ENCODE results near the gene ZNF80.
"Not testable (repeated sequence)": the region's sequence is repeated elsewhere in the genome, so short reads cannot be mapped to it uniquely, and the experiment has no call there.

Gene ZNF80
- total RNA-seq: 0 to 0.07 (median 0) reads per million in 18 experiments

DNA sequence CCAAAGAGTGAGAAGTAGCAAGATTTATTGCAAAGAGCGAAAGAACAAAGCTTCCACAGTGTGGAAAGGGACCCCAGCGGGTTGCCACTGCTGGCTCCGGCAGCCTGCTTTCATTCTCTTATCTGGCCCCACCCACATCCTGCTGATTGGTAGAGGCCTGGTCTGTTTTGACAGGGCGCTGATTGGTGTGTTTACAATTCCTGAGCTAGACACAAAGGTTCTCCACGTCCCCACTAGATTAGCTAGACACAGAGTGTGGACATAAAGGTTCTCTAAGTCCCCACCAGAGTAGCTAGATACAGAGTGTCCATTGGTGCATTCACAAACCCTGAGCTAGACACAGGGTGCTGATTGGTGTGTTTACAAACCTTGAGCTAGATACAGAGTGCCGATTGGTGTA lies at the start of gene ZNF80:
Gene ZNF80, minus strand, starts transcription at position 101 of the 400 bp plus-strand sequence. CDS start 504 bp downstream, outside the sequence.
- not testable (repeated sequence) for DNase-seq

DNA sequence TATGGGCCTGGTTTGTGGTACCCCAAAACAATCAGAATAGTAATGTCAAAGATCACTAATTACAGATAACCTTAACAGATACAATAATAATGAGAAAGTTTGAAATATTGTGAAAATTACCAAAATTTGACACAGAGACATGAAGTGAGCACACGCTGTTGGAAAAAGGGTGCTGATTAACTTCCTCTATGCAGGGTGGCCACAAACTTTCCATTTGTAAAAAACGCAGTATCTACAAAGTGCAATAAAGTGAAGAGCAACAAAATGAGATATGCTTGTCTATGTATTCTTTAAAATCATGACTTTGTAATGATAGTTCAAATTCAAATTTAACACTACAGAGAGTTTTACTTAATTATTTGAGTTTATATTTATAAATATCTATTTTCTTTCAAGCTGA lies 48.9 kb upstream of the ZNF80 start:
- DNase-seq: no peak

DNA sequence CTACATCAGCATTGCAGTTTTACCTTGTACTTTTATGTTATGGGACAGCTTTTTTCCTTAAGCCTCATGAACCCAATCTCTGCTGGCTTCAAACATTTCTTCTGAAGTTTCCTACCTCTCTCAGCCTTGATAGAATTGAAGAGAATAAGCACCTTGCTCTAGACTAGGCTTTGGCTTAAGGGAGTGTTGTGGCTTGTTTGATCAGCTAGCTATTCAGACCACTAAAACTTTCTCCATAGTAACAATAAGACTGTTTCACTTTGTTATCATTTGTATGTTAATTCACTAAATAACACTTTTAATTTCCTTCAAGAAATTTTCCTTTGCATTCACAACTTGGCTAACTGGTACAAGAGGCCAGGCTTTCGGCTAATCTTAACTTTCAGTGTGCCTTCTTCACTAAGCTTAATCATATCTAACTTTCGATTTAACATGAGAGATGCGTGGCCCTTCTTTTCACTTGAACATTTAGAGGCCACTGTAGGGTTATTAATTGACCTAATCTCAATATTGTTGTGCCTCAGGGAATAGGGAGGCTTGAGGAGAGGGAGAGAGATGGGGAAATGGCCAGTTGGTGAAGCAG lies 48.4 kb upstream of the ZNF80 start:
- no peak for DNase-seq

DNA sequence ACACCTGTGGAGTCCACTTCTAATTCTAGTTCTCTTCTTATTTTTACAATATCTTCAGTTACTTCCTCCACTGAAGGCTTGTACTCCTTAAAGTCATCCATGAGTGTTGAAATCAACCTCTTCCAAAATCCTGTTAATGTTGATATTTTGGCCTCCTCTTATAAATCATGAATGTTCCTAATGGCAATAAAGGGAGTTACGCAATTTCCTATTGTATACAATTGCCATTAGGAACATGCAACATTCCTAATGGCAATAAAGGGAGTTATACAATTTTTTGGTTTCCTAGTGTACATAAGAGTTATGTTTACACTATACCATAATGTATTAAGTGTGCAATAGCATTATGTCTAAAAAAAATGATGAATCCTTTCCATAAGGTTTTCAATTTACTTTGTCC lies 47.3 kb upstream of the ZNF80 start:
- no peak for DNase-seq

DNA sequence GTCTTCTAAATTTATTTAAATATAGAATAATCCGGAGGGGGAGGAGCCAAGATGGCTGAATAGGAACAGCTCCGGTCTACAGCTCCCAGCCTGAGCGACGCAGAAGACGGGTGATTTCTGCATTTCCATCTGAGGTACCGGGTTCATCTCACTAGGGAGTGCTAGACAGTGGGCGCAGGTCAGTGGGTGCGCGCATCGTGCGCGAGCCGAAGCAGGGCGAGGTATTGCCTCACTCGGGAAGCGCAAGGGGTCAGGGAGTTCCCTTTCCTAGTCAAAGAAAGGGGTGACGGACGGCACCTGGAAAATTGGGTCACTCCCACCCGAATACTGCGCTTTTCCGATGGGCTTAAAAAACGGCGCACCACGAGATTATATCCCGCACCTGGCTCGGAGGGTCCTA lies 39.5 kb upstream of the ZNF80 start:
- not testable (repeated sequence) for DNase-seq

DNA sequence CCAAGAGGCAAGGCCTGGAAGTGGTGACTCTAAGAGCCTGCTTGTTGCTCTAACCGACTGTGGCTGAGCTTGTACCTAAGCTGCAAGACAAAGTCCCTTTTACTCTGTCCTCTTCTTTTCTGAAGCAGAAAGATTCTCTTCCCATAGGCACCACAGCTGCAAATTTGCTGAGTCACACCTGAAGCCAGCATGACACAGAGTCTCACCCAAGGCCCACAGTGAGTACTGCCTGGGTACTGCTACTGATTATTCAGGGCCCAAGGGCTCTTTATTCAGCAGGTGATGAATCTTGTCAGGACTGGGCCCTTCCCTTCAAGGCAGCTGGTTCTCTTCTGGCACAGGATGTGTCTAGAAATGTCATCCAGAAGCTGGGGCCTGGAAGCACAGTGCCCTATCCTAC lies 37.6 kb upstream of the ZNF80 start:
- no peak for DNase-seq

DNA sequence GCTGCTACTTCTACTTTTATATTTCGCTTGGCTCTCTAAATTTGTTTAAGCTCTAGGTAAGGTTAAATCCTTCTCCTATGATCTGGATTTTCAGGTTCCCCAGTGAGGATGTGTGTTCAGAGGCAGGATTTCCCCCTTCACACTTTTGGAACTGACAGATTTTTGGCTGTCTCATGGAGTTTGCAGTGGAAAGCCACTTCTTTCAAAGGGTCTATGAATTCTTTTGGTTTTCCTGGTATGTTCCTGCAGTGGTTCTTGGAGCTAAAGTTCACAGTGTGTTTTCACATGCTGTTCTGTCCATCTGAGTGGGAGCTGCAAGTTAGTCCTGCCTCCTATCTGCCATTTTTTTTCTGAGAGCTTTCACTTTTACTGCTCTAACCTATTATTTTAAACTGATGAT lies 34.9 kb upstream of the ZNF80 start:
- no peak for DNase-seq

DNA sequence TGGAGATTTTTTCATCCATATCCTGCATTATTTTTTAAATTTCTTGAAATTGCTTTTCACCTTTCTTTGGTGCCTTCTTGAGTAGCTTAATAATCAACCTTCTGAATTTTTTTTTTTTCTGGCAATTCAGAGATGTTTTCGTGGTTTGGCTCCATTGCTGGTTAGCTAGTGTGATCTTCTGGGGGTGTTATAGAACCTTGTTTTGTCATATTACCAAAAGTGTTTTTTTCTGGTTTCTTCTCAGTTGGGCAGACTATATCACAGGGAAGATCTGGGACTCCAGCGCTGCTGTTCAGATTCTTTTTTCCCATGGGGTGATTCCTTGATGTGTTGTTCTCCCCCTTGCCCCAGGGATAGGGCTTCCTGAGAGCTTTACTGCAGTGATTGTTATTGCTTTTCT lies 32.6 kb upstream of the ZNF80 start:
- DNase-seq: no peak

DNA sequence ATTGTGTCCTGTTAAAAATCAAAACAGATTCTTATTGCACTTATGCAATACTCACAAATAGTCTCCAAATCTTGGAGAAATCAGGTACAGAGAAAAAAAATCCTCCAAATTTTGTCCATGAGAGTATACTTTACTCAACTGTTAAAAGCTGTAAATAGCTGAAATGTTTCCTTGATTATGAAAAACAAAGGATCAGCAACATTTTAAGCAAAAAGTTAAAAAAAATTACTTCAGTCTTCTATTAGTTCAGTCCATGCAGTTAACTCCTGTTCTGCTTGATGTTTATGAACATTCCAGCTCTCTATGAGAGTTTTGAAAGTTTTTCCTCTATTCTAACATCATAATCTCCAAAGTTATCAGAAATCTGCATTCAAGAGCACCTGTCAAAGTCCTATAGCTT lies 22.8 kb upstream of the ZNF80 start:
- no peak for DNase-seq

DNA sequence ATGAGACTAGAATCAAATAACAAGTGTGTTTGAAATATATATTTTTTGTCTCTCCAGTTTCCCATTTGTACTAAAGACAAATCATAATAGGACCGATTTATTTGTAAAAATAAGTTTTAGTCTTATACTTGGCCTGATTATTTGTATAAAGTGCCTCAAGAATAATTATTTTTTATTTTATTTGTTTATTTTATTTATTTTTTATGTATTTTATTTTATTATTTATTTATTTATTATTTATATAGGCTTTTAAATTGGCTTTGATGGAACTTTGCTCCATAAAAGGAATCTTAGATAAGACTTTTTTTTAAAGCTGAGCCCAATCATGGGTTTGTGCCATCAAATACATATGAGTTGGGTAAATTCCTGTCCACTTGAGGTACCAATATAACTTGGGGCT lies 22.2 kb upstream of the ZNF80 start:
- no peak for DNase-seq

DNA sequence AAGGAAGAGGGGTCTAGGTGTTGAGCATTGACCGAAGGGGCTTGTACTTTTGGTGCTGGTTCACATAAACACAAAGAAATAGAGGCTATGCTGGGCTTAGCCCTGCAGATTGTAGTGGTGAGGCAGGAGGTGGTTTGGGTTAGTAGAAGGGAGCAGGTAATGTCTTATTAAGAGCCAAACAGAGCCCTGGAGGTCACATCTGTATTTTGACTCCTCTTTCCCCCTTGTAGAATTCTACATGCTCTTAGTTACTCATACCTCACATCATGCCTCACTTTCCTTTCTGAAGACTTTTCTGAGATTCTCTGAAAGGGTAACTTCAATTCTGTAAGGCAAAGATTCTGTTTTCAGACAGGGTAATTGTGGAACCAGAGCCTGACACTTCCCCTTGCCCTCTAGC lies 16.1 kb upstream of the ZNF80 start:
- DNase-seq: no peak

DNA sequence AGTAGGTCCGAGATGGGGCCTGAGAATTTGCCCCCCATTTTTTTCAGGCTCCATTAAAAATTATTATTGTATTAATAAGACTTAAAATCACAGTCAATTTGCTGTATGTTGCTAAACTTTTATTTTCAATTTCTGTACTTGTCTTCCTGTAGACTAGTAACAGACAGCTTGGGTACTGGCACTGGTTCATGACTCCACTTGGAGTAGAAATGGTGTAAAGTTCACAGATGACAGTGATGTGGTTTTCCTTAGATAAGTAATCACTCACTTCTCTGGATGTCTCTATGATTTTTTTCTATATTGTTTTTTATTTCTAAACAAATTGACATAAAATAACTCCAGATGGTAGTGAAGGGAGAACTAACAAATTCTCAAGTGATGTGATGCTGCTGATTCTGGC lies 15.6 kb upstream of the ZNF80 start:
- no peak for DNase-seq

DNA sequence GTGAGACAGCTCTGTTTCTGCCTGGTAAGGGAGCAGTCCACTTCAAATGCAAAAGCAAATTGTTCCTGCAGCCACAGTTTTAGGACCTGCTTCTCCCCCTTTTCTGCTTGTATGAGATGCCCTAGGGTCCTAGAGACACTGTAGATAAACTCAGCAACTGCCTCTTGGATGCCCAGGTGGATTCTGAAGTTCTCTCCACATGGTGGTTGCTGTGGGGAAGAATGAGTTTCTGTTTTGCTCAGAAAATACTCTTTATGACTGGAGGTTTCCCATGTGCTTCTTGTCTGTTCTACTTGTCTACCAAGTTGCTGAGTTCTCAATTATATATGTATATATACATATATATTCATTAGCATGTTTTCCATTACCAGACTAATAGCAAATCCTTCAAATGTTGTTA lies 5.6 kb upstream of the ZNF80 start:
- no peak for DNase-seq

DNA sequence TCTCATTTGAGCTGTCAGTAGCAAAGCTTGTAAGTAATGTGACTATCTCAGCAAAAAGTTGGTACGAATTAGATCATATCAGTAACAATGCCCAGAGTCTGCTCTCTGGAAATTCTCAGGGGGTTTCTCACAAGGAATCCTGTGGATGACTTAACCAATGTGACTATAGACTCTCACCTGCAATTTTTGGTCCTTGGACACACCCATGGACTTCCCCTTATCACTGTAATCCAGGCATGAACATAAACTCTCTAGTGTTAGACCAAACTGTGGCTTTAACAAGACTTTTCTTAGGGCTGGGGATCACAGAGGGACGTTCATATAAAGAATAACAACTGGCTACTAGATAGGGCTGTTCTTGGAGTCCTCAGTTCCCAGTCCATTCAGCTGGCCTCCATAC lies 3.9 kb upstream of the ZNF80 start:
- DNase-seq: no peak

DNA sequence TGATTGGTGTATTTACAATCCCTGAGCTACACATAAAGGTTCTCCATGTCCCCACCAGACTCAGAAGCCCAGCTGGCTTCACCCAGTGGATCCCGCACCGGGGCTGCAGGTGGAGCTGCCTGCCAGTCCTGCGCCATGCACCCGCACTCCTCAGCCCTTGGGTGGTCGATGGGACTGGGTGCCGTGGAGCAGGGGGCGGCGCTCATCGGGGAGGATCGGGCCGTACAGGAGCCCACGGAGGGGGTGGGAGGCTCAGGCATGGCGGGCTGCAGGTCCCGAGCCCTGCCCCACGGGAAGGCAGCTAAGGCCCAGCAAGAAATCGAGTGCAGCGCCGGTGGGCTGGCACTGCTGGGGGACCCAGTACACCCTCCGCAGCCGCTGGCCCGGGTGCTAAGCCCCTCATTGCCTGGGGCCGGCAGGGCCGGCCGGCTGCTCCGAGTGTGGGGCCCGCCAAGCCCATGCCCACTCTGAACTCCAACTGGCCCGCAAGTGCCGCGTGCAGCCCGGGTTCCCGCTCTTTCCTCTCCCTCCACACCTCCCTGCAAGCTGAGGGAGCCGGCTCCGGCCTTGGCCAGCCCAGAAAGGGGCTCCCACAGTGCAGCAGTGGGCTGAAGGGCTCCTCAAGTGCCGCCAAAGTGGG lies 888 bp upstream of the ZNF80 start:
- not testable (repeated sequence) for DNase-seq

DNA sequence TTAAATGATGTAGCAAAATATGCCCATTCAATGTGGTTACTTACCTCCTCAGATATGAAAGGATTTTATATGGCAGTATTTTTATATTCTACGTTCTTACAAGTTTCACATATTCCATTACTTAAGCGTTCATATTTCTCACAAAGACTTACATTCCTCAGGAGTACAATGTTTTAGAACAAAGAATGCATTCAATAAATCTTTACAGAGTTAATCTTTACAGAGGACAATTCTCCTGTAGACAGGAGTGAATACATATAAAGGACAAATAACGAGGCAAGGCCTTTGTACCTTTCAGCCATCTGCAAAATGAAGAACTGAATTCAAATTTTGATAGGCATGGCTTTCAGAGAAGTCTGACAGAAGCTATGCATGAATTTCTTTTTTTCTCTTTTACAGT lies 1.9 kb downstream of the ZNF80 start:
- no peak for DNase-seq

DNA sequence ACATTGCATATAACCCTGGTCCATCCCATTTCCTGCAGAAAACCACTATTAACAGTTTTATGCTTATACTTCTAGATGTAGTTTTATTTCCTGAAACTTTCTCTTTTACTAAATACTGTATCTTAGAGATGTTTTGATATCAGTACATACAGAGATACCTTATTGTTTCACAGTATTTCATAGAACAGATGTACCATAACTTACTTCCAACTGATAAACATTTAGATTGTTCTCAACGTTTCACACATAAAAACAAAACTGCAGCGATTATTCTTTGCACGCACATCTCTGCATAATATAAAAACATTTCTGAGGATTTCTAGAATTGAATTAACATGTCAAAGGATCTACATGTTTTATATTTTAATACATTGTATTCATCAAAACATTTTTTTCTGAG lies 2.6 kb downstream of the ZNF80 start:
- no peak for DNase-seq

DNA sequence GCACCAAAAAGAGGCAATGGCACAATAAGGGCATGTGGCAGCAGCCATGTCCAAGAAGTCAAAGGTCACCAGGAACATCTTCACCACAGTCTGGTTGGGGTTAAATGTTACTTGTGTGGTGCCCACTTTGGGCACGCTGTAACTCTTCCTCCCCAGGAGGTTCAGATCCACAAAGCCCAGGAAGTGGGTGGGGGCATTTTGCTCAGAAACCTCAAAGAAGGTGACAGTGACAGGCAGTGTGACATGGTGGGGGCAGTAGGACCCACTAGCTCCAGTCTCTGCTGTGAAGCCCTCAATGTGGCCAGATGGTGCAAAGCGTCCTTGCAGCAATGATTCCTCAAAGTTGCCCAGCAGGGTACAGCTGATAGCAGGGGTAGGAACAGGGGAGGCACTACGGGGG lies 5.8 kb downstream of the ZNF80 start:
- DNase-seq: no peak

DNA sequence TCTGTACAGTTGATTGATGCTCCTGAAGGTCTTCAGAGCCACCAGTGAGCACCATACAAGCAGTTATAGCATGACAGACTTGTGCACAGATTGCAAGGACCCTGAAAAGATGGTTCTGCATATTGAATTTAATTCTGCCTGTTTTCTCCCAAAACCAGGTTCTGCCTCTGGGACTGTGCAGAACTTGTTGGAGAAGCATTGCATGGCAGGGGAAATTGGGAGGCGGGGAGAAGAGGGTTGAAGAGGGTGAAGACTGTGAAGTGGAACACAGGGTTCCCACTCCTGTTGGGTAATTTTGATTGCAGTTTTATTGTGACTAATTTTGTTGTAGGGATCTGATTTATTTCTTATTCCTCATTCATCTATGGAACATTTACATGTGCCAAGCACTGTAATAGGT lies 10.3 kb downstream of the ZNF80 start:
- no peak for DNase-seq

DNA sequence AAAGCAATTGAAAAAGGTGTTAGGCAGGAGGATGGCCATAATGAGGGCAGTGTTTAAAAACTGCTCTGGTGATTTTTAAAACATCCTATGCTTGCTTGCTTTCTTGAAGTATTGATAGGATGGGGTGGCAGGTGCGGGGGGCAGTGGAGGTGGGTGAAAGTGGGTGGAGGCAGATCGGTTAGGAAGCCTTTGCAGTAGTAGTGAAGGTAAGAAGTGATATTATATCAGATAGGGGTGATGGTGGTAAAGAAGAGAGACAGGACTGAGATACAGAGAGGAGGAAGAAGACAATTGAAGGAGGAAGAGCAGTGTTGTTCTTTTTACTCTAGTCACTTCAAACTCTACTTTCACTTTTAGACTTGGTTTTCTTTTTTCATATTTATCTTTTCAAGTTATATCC lies 11.1 kb downstream of the ZNF80 start:
- DNase-seq: no peak

DNA sequence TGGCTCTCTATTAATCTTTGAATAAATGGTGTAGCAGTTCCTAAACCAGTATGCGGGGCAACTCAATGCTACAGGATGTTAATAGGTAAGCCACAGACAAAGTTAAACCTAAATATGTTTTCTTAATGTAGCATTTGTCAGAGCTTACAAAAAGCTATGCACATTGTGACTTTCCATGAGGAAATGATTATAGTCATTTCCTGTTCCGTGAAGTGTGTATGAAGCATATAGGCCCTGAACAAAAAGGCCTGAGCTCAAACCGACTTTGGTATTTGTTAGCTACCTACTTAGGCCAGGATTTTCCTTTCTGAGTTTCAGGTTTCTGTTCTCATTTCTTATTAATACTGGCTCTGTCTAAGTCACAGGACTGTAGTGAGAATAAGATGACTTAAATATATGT lies 14.2 kb downstream of the ZNF80 start:
- no peak for DNase-seq

DNA sequence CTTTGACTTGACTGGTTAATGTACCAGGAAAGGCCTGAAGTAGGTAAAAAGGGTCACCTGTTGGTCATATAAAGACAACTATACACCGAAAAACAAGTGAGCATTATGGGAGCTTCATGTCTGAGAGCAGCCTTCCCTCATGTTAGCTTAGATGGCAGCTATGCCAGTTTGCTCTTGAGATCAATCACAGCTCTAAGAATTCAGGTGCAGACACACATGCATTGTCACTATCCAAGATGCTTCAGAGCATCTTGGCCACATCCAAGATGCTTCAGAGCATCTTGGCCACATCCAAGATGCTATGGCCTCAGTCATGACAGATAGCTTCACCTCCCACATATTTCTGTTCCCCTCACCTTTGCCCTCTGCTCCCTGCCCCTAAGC lies 15.5 kb downstream of the ZNF80 start:
- DNase-seq: no peak

DNA sequence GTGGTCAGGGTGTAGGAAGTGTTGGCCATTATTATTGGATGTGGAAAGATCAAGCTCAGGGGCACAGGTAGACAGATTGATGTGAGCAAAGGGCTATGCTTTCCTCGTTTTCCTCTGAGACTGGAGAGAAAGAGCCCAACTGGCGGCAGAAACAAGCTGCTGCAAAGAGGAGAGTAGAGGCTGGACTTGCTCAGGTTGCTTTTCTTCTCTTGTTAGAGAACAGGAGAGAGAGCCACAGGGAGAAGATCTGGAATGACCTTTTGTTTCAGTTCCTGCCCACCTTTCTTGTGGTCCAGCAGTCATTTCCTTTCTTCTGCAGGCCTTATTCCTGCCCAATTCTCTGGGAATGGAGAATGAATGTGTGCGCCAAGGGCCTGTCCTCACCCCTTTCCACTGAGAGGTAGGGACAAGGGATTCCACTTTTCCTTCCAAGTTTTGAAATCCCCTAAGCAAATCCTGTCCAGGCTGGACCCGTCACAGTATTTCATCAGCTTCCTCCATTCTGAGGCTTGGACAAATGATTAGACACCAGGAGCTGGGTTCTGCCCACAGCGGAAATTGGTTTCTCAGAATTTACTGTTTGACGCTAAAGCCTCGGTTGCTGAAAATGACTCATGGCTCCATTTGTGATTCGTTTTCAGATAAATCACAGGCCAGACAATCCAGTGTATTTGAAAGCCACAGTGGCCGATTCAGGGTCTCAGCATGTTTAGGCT lies 16.1 kb downstream of the ZNF80 start:
- no peak for DNase-seq

DNA sequence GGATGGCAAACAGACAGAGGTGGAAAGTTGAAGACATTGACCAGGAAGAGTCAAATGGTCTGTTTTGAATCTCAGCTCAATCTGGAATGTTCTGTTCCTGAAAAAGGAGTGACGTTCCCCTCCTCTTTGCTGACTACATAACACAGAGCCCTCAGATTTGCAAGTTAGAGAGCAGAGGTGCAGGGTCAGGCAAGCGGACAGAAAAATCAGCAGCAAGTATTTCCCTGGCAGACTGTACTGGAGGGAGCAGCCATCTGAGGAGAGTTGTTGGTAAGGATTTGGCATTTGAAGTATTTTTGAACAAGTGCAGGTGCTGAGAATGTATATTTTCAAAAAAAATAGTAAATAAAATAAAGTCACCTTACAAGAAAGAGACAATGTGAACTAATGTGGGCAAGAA lies 17.6 kb downstream of the ZNF80 start:
- no peak for DNase-seq
